Measurements from ENCODE around the gene SMPDL3B. TPM values are rescaled to one million over a fixed set of nuclear protein-coding genes. Genes with fewer than 3 reads are reported as not detected.
"Not testable (repeated sequence)": the region's sequence is repeated elsewhere in the genome, so short reads cannot be mapped to it uniquely, and the experiment has no call there.

The SMPDL3B gene
- total RNA-seq, 1 donor from 2014 or later = not detected

DNA sequence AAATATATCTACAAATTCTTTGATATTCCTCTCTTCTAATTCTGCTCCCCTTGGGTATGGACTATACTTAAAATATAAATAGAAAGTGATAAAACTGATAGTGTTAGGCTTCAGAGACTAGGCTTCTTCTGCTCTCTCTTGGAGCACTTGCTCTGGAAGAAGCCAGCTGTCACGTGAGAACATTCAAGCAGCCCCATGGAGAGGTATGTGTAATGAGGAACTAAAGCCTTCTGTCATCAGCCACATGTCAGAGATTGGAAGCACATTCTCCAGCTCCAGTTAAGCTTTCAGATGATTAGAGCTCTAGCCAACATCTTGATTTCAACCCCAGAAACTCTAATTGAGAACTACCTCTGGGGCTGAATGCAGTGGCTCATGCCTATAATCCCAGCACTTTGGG lies 59.3 kb downstream of the SMPDL3B start:
- H3K4me1 Mint-ChIP-seq (ENCODE audit: unreplicated experiment) = no peaks in the 10 kb centered on the region
- H3K27ac Mint-ChIP-seq (ENCODE audit: unreplicated experiment) = no peak overlapping the region
- H3K4me3 Mint-ChIP-seq (ENCODE audit: unreplicated experiment) = no peak overlapping the region
- no peaks in the 10 kb centered on the region for H3K27me3 Mint-ChIP-seq (ENCODE audit: unreplicated experiment)
- no peaks in the 10 kb centered on the region for H3K9me3 Mint-ChIP-seq (ENCODE audit: unreplicated experiment)
- H3K36me3 Mint-ChIP-seq (ENCODE audit: unreplicated experiment) = peaks cover 30% of the 10 kb centered on the region
- TF ChIP-seq, protein P1, sequence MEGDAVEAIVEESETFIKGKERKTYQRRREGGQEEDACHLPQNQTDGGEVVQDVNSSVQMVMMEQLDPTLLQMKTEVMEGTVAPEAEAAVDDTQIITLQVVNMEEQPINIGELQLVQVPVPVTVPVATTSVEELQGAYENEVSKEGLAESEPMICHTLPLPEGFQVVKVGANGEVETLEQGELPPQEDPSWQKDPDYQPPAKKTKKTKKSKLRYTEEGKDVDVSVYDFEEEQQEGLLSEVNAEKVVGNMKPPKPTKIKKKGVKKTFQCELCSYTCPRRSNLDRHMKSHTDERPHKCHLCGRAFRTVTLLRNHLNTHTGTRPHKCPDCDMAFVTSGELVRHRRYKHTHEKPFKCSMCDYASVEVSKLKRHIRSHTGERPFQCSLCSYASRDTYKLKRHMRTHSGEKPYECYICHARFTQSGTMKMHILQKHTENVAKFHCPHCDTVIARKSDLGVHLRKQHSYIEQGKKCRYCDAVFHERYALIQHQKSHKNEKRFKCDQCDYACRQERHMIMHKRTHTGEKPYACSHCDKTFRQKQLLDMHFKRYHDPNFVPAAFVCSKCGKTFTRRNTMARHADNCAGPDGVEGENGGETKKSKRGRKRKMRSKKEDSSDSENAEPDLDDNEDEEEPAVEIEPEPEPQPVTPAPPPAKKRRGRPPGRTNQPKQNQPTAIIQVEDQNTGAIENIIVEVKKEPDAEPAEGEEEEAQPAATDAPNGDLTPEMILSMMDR (IDR thresholded peaks at IDR 0.05) = no peak
- DNase-seq (ENCODE audit: extremely low spot score, unreplicated experiment) = no peak

- H3K4me3 Mint-ChIP-seq (ENCODE audit: unreplicated experiment); DNase-seq (ENCODE audit: extremely low spot score, unreplicated experiment); H3K27me3 Mint-ChIP-seq (ENCODE audit: unreplicated experiment); H3K27ac Mint-ChIP-seq (ENCODE audit: unreplicated experiment); H3K9me3 Mint-ChIP-seq (ENCODE audit: unreplicated experiment); H3K4me1 Mint-ChIP-seq (ENCODE audit: unreplicated experiment): not testable (repeated sequence)
- H3K36me3 Mint-ChIP-seq (ENCODE audit: unreplicated experiment) = peaks cover 29% of the 10 kb centered on the region
Measured at GRCh38 chr1:27994526-27994925, 59.7 kb downstream of the SMPDL3B start.

DNA sequence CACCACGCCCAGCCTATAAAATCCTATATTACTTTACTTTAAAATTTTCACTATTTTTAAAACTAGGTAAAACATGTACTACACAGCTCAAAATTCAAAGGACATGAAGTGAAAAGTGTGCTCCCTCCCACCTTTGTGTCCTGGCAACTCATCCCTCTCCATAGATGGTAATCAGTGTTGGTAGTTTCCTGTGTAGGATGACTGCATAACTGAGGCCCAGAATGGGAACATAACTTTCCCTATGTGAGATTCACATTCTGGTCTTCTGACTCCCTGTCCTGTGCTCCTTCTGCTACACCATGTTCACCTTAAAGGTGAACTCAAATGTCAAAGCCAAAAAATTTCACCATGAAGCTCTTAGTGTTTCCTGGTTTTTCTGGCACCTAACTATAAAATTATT lies 64.3 kb downstream of the SMPDL3B start:
- no peak for DNase-seq (ENCODE audit: extremely low spot score, unreplicated experiment)
- Mint-ChIP-seq H3K27me3 (ENCODE audit: unreplicated experiment) (no peaks in the 10 kb centered on the region), H3K4me1 (ENCODE audit: unreplicated experiment) (no peaks in the 10 kb centered on the region), H3K27ac (ENCODE audit: unreplicated experiment) (no peak overlapping the region), H3K36me3 (ENCODE audit: unreplicated experiment) (peaks cover 21% of the 10 kb centered on the region), H3K9me3 (ENCODE audit: unreplicated experiment) (no peaks in the 10 kb centered on the region), H3K4me3 (ENCODE audit: unreplicated experiment) (no peak overlapping the region)
- TF ChIP-seq, protein P1 (IDR thresholded peaks at IDR 0.05) = no peak

DNA sequence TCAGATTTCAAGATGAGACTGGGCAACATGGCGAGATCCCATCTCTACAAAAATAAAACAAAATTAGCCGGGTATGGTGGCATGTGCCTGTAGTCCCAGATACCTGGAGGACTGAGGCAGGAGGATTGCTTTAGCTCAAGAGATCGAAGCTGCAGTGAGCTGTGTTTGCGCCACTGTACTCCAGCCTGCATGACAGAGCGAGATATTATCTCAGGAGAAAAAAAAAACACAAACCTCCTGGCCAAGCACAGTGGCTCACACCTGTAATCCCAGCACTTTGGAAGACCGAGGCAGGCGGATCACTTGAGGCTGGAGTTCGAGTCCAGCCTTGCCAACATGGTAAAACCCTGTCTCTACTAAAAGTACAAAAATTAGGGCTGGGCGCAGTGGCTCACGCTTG lies 67.8 kb downstream of the SMPDL3B start:
- no peak for DNase-seq (ENCODE audit: extremely low spot score, unreplicated experiment)
- H3K36me3 Mint-ChIP-seq (ENCODE audit: unreplicated experiment) = peaks cover 22% of the 10 kb centered on the region
- TF ChIP-seq, protein P1 (IDR thresholded peaks at IDR 0.05) = no peak
- H3K27ac Mint-ChIP-seq (ENCODE audit: unreplicated experiment) = no peak overlapping the region
- no peaks in the 10 kb centered on the region for H3K27me3 Mint-ChIP-seq (ENCODE audit: unreplicated experiment)
- H3K9me3 Mint-ChIP-seq (ENCODE audit: unreplicated experiment) = no peaks in the 10 kb centered on the region
- no peaks in the 10 kb centered on the region for H3K4me1 Mint-ChIP-seq (ENCODE audit: unreplicated experiment)
- H3K4me3 Mint-ChIP-seq (ENCODE audit: unreplicated experiment) = no peak overlapping the region

GRCh38 chr1:28003117-28003516 lies 68.3 kb downstream of the SMPDL3B start:
- H3K9me3 Mint-ChIP-seq (ENCODE audit: unreplicated experiment); H3K27me3 Mint-ChIP-seq (ENCODE audit: unreplicated experiment); H3K4me3 Mint-ChIP-seq (ENCODE audit: unreplicated experiment); H3K27ac Mint-ChIP-seq (ENCODE audit: unreplicated experiment); DNase-seq (ENCODE audit: extremely low spot score, unreplicated experiment); H3K4me1 Mint-ChIP-seq (ENCODE audit: unreplicated experiment): not testable (repeated sequence)
- H3K36me3 Mint-ChIP-seq (ENCODE audit: unreplicated experiment) = peaks cover 20% of the 10 kb centered on the region

Other genes starting within 250 kb of the SMPDL3B start
- 12.7 and 15.5 TPM in 2 replicates for gene FAM76A, start 209.0 kb upstream of the SMPDL3B start, total RNA-seq
- gene STX12, start 161.8 kb upstream of the SMPDL3B start, total RNA-seq = 40.5 and 44.5 TPM in 2 replicates
- 49.5 and 49.6 TPM in 2 replicates for gene PPP1R8, start 104.2 kb upstream of the SMPDL3B start, total RNA-seq
- gene THEMIS2, start 62.5 kb upstream of the SMPDL3B start, total RNA-seq = 3.7 and 4.0 TPM in 2 replicates
- gene RPA2, start 20.4 kb upstream of the SMPDL3B start, total RNA-seq = 20.4 and 21.3 TPM in 2 replicates
- gene XKR8, start 25.0 kb downstream of the SMPDL3B start, total RNA-seq = 3.8 and 3.9 TPM in 2 replicates
- 17.5 and 18.4 TPM in 2 replicates for gene EYA3, start 153.6 kb downstream of the SMPDL3B start, total RNA-seq
- 0.08 TPM in 1 of 2 replicates, not detected in the other for gene PTAFR, start 241.7 kb downstream of the SMPDL3B start, total RNA-seq